GM12878 (cell line): ENCODE data around the gene DCAF5. TPM values are rescaled to one million over a fixed set of nuclear protein-coding genes. Genes with fewer than 3 reads are reported as not detected.

Source experiments
- ATAC-seq: fragments of 200-7000 bp; cut with Tn5 transposase; 3 replicates; pipeline ENCODE4 v1.9.1; 2020; ENCODE audit warnings: mild to moderate bottlenecking, moderate library complexity
- BruUV-seq: library from RNA; stranded (reverse); fragments of 400-500 nt; replicated peaks from 2 replicates; lab custom pipeline; 2021; lab: Mats Ljungman, UMichigan
- CTCF ChIA-PET: fragments of 300-600 bp; sonication (Branson Sonifier 250); formaldehyde crosslinking; extraction: SDS; loops from one replicate; lab custom pipeline; 2021; ENCODE audit warnings: inconsistent platforms; lab: Yijun Ruan, JAX
- POLR2A ChIA-PET: fragments of 350-600 bp; formaldehyde crosslinking; extraction: SDS; loops from one replicate; lab custom pipeline; 2021; ENCODE audit warnings: inconsistent platforms; lab: Charles Lee
- RAD21 ChIA-PET: fragments of 300-600 bp; sonication (Branson Sonifier 250); formaldehyde crosslinking; loops from one replicate; lab custom pipeline; 2023; ENCODE audit warnings: antibody characterized with exemption; ENCODE audit not compliant: unreplicated experiment; lab: Charles Lee
- SMC1A ChIA-PET: fragments of 300-600 bp; sonication (Branson Sonifier 250); formaldehyde crosslinking; loops from one replicate; lab custom pipeline; 2023; ENCODE audit not compliant: unreplicated experiment, uncharacterized antibody; lab: Charles Lee
- DNase-seq: peaks from one replicate; pipeline ENCODE4 v3.0.0-alpha.2; 2011; ENCODE audit warnings: low read depth, low spot score
- FAIRE-seq: peaks from 3 replicates; lab custom pipeline; 2011; peaks lifted over from hg19 to GRCh38; lab: Jason Lieb, UNC
- H2AFZ ChIP-seq: 2 replicates; pipeline ENCODE4 v1.6.0; 2011; ENCODE audit warnings: low read depth, low read length, control low read depth; ENCODE audit not compliant: control insufficient read depth
- H3K27ac ChIP-seq: 2 replicates; pipeline ENCODE4 v1.5.1; 2011; ENCODE audit warnings: control low read depth; ENCODE audit not compliant: control insufficient read depth, insufficient read depth
- H3K27me3 ChIP-seq, 2 experiments: replicated peaks in 1 of 2; 2 replicates each; pipeline versions ENCODE4 v1.6.0 to v1.6.1; 2011; ENCODE audit warnings: low read length in 1 of 2; ENCODE audit not compliant: control insufficient read depth in 2 of 2, insufficient read depth in 2 of 2
- H3K36me3 ChIP-seq, 2 experiments: 2 replicates each; pipeline ENCODE4 v1.5.1; 2011; ENCODE audit warnings: low read length in 1 of 2; ENCODE audit not compliant: control insufficient read depth in 2 of 2, insufficient read depth in 2 of 2
- H3K4me1 ChIP-seq: 2 replicates; pipeline ENCODE4 v1.6.1; 2011; ENCODE audit warnings: mild to moderate bottlenecking, low read length, moderate library complexity, mixed read lengths; ENCODE audit not compliant: control insufficient read depth, insufficient read depth
- H3K4me2 ChIP-seq: 2 replicates; pipeline ENCODE4 v1.6.0; 2011; ENCODE audit warnings: control low read depth; ENCODE audit not compliant: control insufficient read depth, insufficient read depth
- H3K4me3 ChIP-seq: fragments of 200-600 bp; sonication (generic); 2 replicates; pipeline ENCODE4 v1.5.1; 2016
- H3K79me2 ChIP-seq: 2 replicates; pipeline ENCODE4 v1.6.0; 2011; ENCODE audit warnings: low read length; ENCODE audit not compliant: control insufficient read depth, insufficient read depth
- H3K9ac ChIP-seq: 2 replicates; pipeline ENCODE4 v1.8.0; 2011; ENCODE audit warnings: low read length, control low read depth, mixed read lengths; ENCODE audit not compliant: control insufficient read depth, insufficient read depth
- H3K9me3 ChIP-seq: replicated peaks from 3 replicates; pipeline ENCODE4 v1.5.1; 2011; ENCODE audit warnings: mild to moderate bottlenecking, low read length; ENCODE audit not compliant: control insufficient read depth, insufficient read depth
- H4K20me1 ChIP-seq: 2 replicates; pipeline ENCODE4 v1.6.0; 2011; ENCODE audit not compliant: control insufficient read depth, insufficient read depth
- E2F8 ChIP-seq: fragments of 450-650 bp; IDR thresholded peaks from 2 replicates; pipeline ENCODE4 v1.6.1; 2018; ENCODE audit warnings: mild to moderate bottlenecking, low read depth, moderate library complexity; ENCODE audit not compliant: partially characterized antibody
- FOXM1 ChIP-seq: IDR thresholded peaks from 2 replicates; pipeline ENCODE4 v1.6.1; 2012; ENCODE audit warnings: low read depth, mild to moderate bottlenecking, inconsistent platforms, low read length, moderate library complexity
- GABPA ChIP-seq: IDR thresholded peaks from 2 replicates; pipeline ENCODE4 v1.6.1; 2014; ENCODE audit warnings: antibody characterized with exemption, low read depth, mild to moderate bottlenecking, inconsistent platforms
- HCFC1 ChIP-seq: fragments of 150-350 bp; IDR thresholded peaks from 2 replicates; pipeline ENCODE4 v1.6.1; 2014; ENCODE audit warnings: low read length
- HDGF ChIP-seq: fragments of 450-650 bp; IDR thresholded peaks from 2 replicates; pipeline ENCODE4 v1.6.1; 2016; ENCODE audit warnings: antibody characterized with exemption
- IKZF2 ChIP-seq, 2 experiments: fragments of 450-650 bp; IDR thresholded peaks; 2 replicates each; pipeline ENCODE4 v1.6.1; 2017; ENCODE audit warnings: mild to moderate bottlenecking in 2 of 2, moderate library complexity in 2 of 2
- MYB ChIP-seq: fragments of 150-350 bp; IDR thresholded peaks from 2 replicates; pipeline ENCODE4 v1.6.1; 2014; ENCODE audit warnings: mild to moderate bottlenecking, low read depth, low read length, borderline replicate concordance
- SREBF1 ChIP-seq: IDR thresholded peaks from 2 replicates; pipeline ENCODE4 v1.6.1; 2012; ENCODE audit warnings: mild to moderate bottlenecking, low read length
- STAT3 ChIP-seq: IDR thresholded peaks from 2 replicates; pipeline ENCODE4 v1.6.1; 2011; ENCODE audit warnings: low read depth, low read length, improper control_type of control experiment
- TARDBP ChIP-seq: IDR thresholded peaks from 2 replicates; pipeline ENCODE4 v1.6.1; 2016; ENCODE audit warnings: borderline replicate concordance
- TBL1XR1 ChIP-seq: IDR thresholded peaks from 2 replicates; pipeline ENCODE4 v1.6.1; 2012; ENCODE audit warnings: low read depth, low read length, improper control_type of control experiment
- WGBS: methylation state at CpG from one replicate; pipeline ENCODE4 v1.1.6; 2016; ENCODE audit warnings: low lambda C conversion rate; ENCODE audit not compliant: insufficient replicate concordance, insufficient coverage; ENCODE audit errors: missing lambda C conversion rate; 5-methylcytosine and 5-hydroxymethylcytosine counted together
- in situ Hi-C: fragments of 300-500 bp; cut with MboI; formaldehyde crosslinking; loops from 9 replicates; pipeline ENCODE4 v1.14.3; 2018; ENCODE audit warnings: mixed read lengths
- intact Hi-C: fragments of 100-400 bp; cut with micrococcal nuclease; formaldehyde crosslinking; loops from one replicate; pipeline ENCODE4 v1.14.2; 2022; ENCODE audit not compliant: unreplicated experiment
- polyA plus RNA-seq, 11 experiments: library from polyadenylated mRNA; depleted of rRNA in 4 of 11; unstranded in 6 of 11; stranded (reverse) in 5 of 11; fragments of >200 nt; fragmentation: Nextera tagmentation in 4 of 11; fragmentation: Illumina TruSeq in 1 of 11; extraction: Ambion mirVana in 4 of 11; extraction: Trizol in 1 of 11; gene quantifications; 1 replicate in 1 of 11; 2 replicates in 10 of 11; pipeline versions ENCODE4 v1.2.1 to v1.2.3, GENCODE V29; 2011 to 2016; ENCODE audit warnings: inconsistent platforms in 2 of 11, missing spikeins in 2 of 11, low read depth in 1 of 11
- total RNA-seq, 4 experiments: library from RNA; depleted of rRNA in 3 of 4; stranded (reverse); fragments of >200 nt in 3 of 4; fragmentation: Illumina TruSeq in 1 of 4; extraction: Trizol in 1 of 4; gene quantifications; 2 replicates each; pipeline versions ENCODE4 v1.2.1 to v1.2.3, GENCODE V29; 2013 to 2021
- TF ChIP-seq, protein P1 (sequence below): IDR thresholded peaks from 2 replicates; pipeline ENCODE4 v1.6.1; 2011; ENCODE audit warnings: low read depth, low read length, improper control_type of control experiment, borderline replicate concordance

DCAF5 gene
- total and polyA plus RNA-seq, 10 of the 15 experiments (the other 5 are each of a cell fraction or from before 2014, with no cell fraction given), result 6.8 to 38.1 (median 19.1) TPM

- Histone ChIP-seq H3K9me3 (no peaks in the 10 kb centered on the region), H3K4me1 (peaks cover 4% of the 10 kb centered on the region; the same call in 1 of the 2 replicates), H3K79me2 (no peaks in the 10 kb centered on the region), H3K27me3 (no peaks in the 10 kb centered on the region), H3K4me3 (no peak overlapping the region), H3K4me2 (no peak overlapping the region), H3K27ac (no peak overlapping the region)
- ATAC-seq (no peak), DNase-seq (no peak)
- ChIA-PET RAD21 (no interaction called here), POLR2A (no interaction called here), SMC1A (interaction anchor here (1.0 kb wide), 1 partner anchor 20 kb away, joined by 3 read pairs; no protein-coding TSS in a partner anchor)
- intact Hi-C loops, result no loop called here
- TF ChIP-seq TBL1XR1 (no peak), TARDBP (no peak), HDGF (no peak), HCFC1 (no peak), E2F8 (no peak), SREBF1 (no peak), GABPA (no peak), FOXM1 (no peak), IKZF2 (IDR thresholded peaks at IDR 0.05) (no peak), STAT3 (no peak), MYB (no peak)
- TF ChIP-seq, protein P1, sequence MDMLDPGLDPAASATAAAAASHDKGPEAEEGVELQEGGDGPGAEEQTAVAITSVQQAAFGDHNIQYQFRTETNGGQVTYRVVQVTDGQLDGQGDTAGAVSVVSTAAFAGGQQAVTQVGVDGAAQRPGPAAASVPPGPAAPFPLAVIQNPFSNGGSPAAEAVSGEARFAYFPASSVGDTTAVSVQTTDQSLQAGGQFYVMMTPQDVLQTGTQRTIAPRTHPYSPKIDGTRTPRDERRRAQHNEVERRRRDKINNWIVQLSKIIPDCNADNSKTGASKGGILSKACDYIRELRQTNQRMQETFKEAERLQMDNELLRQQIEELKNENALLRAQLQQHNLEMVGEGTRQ, result no peak
- TF ChIP-seq, all 136 proteins: peak for 0
- no TSS peak for BruUV-seq
- in situ Hi-C loops, result no loop called here
- H3K36me3 ChIP-seq, result peaks cover 7 to 21% of the 10 kb centered on the region in 2 experiments; a peak in 3 of 4 replicates
- no peaks in the 10 kb centered on the region for H4K20me1 ChIP-seq
- WGBS, result 100% methylated on average over 1 of the region's 1 CpG
- no peak for FAIRE-seq
- CTCF ChIA-PET, result interaction anchor here (0.7 to 1.3 kb wide), 3 partner anchors 16 to 175 kb away, joined by 3 read pairs; no protein-coding TSS in a partner anchor
- H2AFZ ChIP-seq, result no peak overlapping the region
- H3K9ac ChIP-seq, result no peak overlapping the region
These were observed 64.3 kb downstream of the DCAF5 start for GRCh38 chr14:69088586-69088985.
